HepG2 (cell line): ENCODE data around the gene TEX12. TPM values are rescaled to one million over a fixed set of nuclear protein-coding genes. Genes with fewer than 3 reads are reported as not detected.

Source experiments
- ATAC-seq: fragments of 200-7000 bp; cut with Tn5 transposase; 3 replicates; pipeline ENCODE4 v1.9.1; 2020; ENCODE audit warnings: mild to moderate bottlenecking, moderate library complexity
- BruUV-seq: library from RNA; stranded (reverse); fragments of 400-500 nt; replicated peaks from 2 replicates; lab custom pipeline; 2021; lab: Mats Ljungman, UMichigan
- CTCF ChIA-PET: fragments of 300-600 bp; formaldehyde crosslinking; extraction: SDS; loops from one replicate; lab custom pipeline; 2021; ENCODE audit warnings: low total read pairs, inconsistent platforms, low intra/inter-chr PET ratio; lab: Yijun Ruan, JAX
- POLR2A ChIA-PET: fragments of 350-600 bp; sonication (Branson Sonifier 250); formaldehyde crosslinking; loops from one replicate; lab custom pipeline; 2020; ENCODE audit warnings: antibody characterized with exemption, inconsistent platforms; lab: Yijun Ruan, JAX
- DNase-seq: peaks from one replicate; pipeline ENCODE4 v3.0.0-alpha.2; 2015; ENCODE audit warnings: low spot score
- FAIRE-seq: peaks from 3 replicates; lab custom pipeline; 2011; peaks lifted over from hg19 to GRCh38; lab: Jason Lieb, UNC
- H2AFZ ChIP-seq: one replicate; pipeline ENCODE4 v1.6.1; 2011; ENCODE audit warnings: low read length, inconsistent platforms
- H3K27ac ChIP-seq: fragments of 300-600 bp; 3 replicates; pipeline ENCODE4 v1.8.0; 2011; ENCODE audit warnings: mixed run types, mild to moderate bottlenecking, mixed read lengths, low read length, inconsistent platforms; ENCODE audit not compliant: insufficient read depth; ENCODE audit errors: extremely low read length
- H3K27me3 ChIP-seq, 2 experiments: fragments of 200-600 bp in 1 of 2; 2 replicates in 1 of 2; 3 replicates in 1 of 2; pipeline versions ENCODE4 v1.6.0 to v1.8.0; 2011; ENCODE audit warnings: low read length in 2 of 2, mild to moderate bottlenecking in 2 of 2, moderate library complexity in 2 of 2, inconsistent platforms in 1 of 2; ENCODE audit not compliant: insufficient read depth in 2 of 2, control insufficient read depth in 1 of 2
- H3K36me3 ChIP-seq, 2 experiments: fragments of 200-600 bp in 1 of 2; replicated peaks in 1 of 2; 2 replicates in 1 of 2; 3 replicates in 1 of 2; pipeline versions ENCODE4 v1.5.1 to v1.8.0; 2011; ENCODE audit warnings: low read length in 2 of 2, inconsistent platforms in 1 of 2; ENCODE audit not compliant: insufficient read depth in 2 of 2, control insufficient read depth in 1 of 2
- H3K4me1 ChIP-seq: 2 replicates; pipeline ENCODE4 v1.5.1; 2012; ENCODE audit warnings: low read length, inconsistent platforms; ENCODE audit not compliant: insufficient read depth
- H3K4me2 ChIP-seq: 2 replicates; pipeline ENCODE4 v1.6.0; 2011; ENCODE audit warnings: low read depth, low read length, inconsistent platforms
- H3K4me3 ChIP-seq, 3 experiments: fragments of 200-600 bp in 1 of 3; sonication (generic), shearing (Covaris generic) in 1 of 3; replicated peaks in 1 of 3; 2 replicates each; pipeline ENCODE4 v1.5.1; 2011 to 2016; ENCODE audit warnings: low read length in 3 of 3, inconsistent platforms in 2 of 3, low read depth in 2 of 3, mild to moderate bottlenecking in 2 of 3, control low read depth in 1 of 3, mixed read lengths in 1 of 3; ENCODE audit not compliant: insufficient read depth in 1 of 3
- H3K79me2 ChIP-seq: one replicate; pipeline ENCODE4 v1.6.1; 2011; ENCODE audit warnings: low read length, inconsistent platforms; ENCODE audit not compliant: insufficient read depth
- H3K9ac ChIP-seq: 2 replicates; pipeline ENCODE4 v1.6.0; 2011; ENCODE audit warnings: mild to moderate bottlenecking, low read depth, low read length, inconsistent platforms; ENCODE audit not compliant: insufficient read depth
- H3K9me3 ChIP-seq: 2 replicates; pipeline ENCODE4 v1.5.1; 2012; ENCODE audit warnings: mild to moderate bottlenecking, low read length
- H4K20me1 ChIP-seq: 2 replicates; pipeline ENCODE4 v1.6.0; 2011; ENCODE audit warnings: inconsistent platforms, mild to moderate bottlenecking, low read length, moderate library complexity; ENCODE audit not compliant: insufficient read depth
- EED ChIP-seq: sonication (generic); formaldehyde crosslinking; IDR thresholded peaks from 2 replicates; pipeline ENCODE4 v1.5.0; 2020; ENCODE audit warnings: mild to moderate bottlenecking, missing genetic modification reagents
- NCOR1 ChIP-seq: fragments of 200-600 bp; sonication (generic); IDR thresholded peaks from 2 replicates; pipeline ENCODE4 v1.7.0; 2017; ENCODE audit warnings: antibody characterized with exemption, low read length, borderline replicate concordance
- RFX1 ChIP-seq: fragments of 450-650 bp; IDR thresholded peaks from 2 replicates; pipeline ENCODE4 v1.6.1; 2017
- TRIM24 ChIP-seq: sonication (generic); formaldehyde crosslinking; IDR thresholded peaks from 2 replicates; pipeline ENCODE4 v1.8.0; 2022; ENCODE audit warnings: mild to moderate bottlenecking, missing genetic modification reagents
- ZFP1 ChIP-seq: IDR thresholded peaks from 2 replicates; pipeline ENCODE4 v1.6.1; 2016
- ZFP62 ChIP-seq: sonication (generic); formaldehyde crosslinking; IDR thresholded peaks from 2 replicates; pipeline ENCODE4 v1.4.0; 2020; ENCODE audit warnings: missing genetic modification reagents
- ZNF225 ChIP-seq: sonication (generic); formaldehyde crosslinking; IDR thresholded peaks from 2 replicates; pipeline ENCODE4 v1.4.0; 2020; ENCODE audit warnings: mild to moderate bottlenecking, missing genetic modification reagents
- ZNF446 ChIP-seq: sonication (generic); formaldehyde crosslinking; IDR thresholded peaks from 2 replicates; pipeline ENCODE4 v1.5.0; 2020; ENCODE audit warnings: mild to moderate bottlenecking, missing genetic modification reagents
- ZNF841 ChIP-seq: sonication (generic); formaldehyde crosslinking; IDR thresholded peaks from 2 replicates; pipeline ENCODE4 v1.8.1; 2023; ENCODE audit warnings: missing genetic modification reagents, borderline replicate concordance
- WGBS: methylation state at CpG from one replicate; pipeline ENCODE4 v1.1.6; 2017; ENCODE audit warnings: low lambda C conversion rate; 5-methylcytosine and 5-hydroxymethylcytosine counted together
- in situ Hi-C: cut with HindIII; loops from 2 replicates; pipeline ENCODE4 v1.10.0; 2017; ENCODE audit warnings: low pct_unique_long_range_greater_than_20kb; ENCODE audit not compliant: extremely low pct_ligation_motif_present
- intact Hi-C: fragments of 100-400 bp; cut with micrococcal nuclease; formaldehyde crosslinking; loops from one replicate; pipeline ENCODE4 v1.10.0; 2022; ENCODE audit not compliant: unreplicated experiment
- polyA plus RNA-seq, 8 experiments: library from polyadenylated mRNA; depleted of rRNA in 3 of 8; stranded (reverse) in 7 of 8; unstranded in 1 of 8; fragments of >200 nt; fragmentation: Illumina TruSeq in 4 of 8; extraction: Trizol in 4 of 8; gene quantifications; 2 replicates each; pipeline versions ENCODE4 v1.2.1 to v1.2.3, GENCODE V29; 2011 to 2016; ENCODE audit warnings: low read depth in 4 of 8, missing spikeins in 1 of 8, mixed read lengths in 1 of 8; ENCODE audit not compliant: insufficient read depth in 1 of 8
- total RNA-seq, 5 experiments: library from RNA; depleted of rRNA; stranded (reverse); fragments of >200 nt; fragmentation: Illumina TruSeq; extraction: Trizol; gene quantifications; 2 replicates each; pipeline ENCODE4 v1.2.3, GENCODE V29; 2016; ENCODE audit warnings: low read depth in 1 of 5
- TF ChIP-seq, protein P1 (sequence below): IDR thresholded peaks from 2 replicates; pipeline ENCODE4 v1.6.1; 2016; ENCODE audit warnings: low read depth, missing genetic modification reagents, missing compliant biosample characterization
- TF ChIP-seq, protein P2 (sequence below): sonication (generic); formaldehyde crosslinking; IDR thresholded peaks from 2 replicates; pipeline ENCODE4 v1.4.0; 2020; ENCODE audit warnings: mild to moderate bottlenecking, low read depth, missing genetic modification reagents

The TEX12 gene
- total and polyA plus RNA-seq, 2 of the 13 experiments (the other 11 are each of a cell fraction or from before 2014, with no cell fraction given): not detected

DNA sequence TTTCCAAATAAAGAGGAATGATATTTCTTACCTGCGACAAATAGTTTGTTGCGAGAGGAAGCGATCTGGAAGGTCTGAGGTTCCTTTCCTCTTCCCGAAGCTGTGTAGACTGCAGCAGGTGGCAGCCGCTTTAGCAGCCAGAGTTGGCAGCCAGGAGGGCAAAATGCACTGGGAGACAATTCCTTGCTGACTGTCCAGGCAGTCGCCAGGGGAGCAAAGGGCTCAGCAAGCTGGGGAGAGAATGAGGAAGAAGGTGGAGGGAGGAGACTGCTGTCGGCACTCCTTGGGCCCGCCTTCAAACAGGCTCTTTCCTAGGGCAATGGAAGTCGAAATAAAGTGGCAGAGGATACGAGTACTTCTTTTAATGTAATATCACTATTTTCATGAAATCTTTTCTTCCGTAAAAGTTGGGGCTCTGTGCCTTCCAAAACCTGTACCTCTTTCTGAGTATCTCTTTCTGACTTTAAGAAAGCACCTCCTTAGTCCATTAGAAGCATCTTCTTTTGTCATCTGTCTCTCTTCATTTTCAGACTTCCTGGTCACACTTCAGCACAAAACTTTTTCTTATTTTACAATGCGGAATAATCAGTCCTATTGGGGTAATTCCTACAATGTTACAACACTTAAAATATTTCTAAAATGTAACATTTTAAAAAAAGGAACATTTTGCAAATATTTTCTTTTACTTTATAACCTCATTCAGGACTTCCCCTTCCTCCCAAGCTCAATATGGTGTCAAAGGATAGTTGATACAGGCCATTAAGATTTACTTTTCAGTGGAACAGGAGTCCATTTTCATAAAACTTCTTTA is 3.1 kb upstream of the TEX12 start, which contains the start of gene IL18:
TSS of gene IL18 (minus strand) at position 220 of the 811 bp plus-strand sequence. CDS start 9,041 bp downstream, outside the sequence.
- Histone ChIP-seq H3K36me3 (no peaks in the 10 kb centered on the region), H3K4me2 (peak within 1 kb of the TSS; percentile 43), H3K27me3 (no peaks in the 10 kb centered on the region), H3K79me2 (no peaks in the 10 kb centered on the region), H4K20me1 (no peaks in the 10 kb centered on the region), H3K4me3 (peak within 1 kb of the TSS in 2 of 3 experiments; percentile 15; a peak in 2 of 6 replicates), H2AFZ (no peak within 1 kb of the TSS), H3K9me3 (no peaks in the 10 kb centered on the region), H3K4me1 (peaks cover 49% of the 10 kb centered on the region), H3K9ac (no peak within 1 kb of the TSS), H3K27ac (no peak within 1 kb of the TSS)
- ATAC-seq (no peak), FAIRE-seq (no peak), DNase-seq (no peak)
- WGBS: 60% methylated on average over 12 of the region's 12 CpGs
- ChIA-PET POLR2A (no interaction called here), CTCF (no interaction called here)
- in situ Hi-C loops (no loop called here), intact Hi-C loops (no loop called here)
- TF ChIP-seq NCOR1 (no peak), TRIM24 (no peak), ZFP62 (CRISPR knock-in tag) (no peak), ZFP1 (CRISPR knock-in tag) (no peak), ZNF446 (CRISPR knock-in tag) (no peak), ZNF841 (CRISPR knock-in tag) (no peak), RFX1 (no peak), EED (CRISPR knock-in tag) (no peak), ZNF225 (no peak)
- TF ChIP-seq, protein P1, sequence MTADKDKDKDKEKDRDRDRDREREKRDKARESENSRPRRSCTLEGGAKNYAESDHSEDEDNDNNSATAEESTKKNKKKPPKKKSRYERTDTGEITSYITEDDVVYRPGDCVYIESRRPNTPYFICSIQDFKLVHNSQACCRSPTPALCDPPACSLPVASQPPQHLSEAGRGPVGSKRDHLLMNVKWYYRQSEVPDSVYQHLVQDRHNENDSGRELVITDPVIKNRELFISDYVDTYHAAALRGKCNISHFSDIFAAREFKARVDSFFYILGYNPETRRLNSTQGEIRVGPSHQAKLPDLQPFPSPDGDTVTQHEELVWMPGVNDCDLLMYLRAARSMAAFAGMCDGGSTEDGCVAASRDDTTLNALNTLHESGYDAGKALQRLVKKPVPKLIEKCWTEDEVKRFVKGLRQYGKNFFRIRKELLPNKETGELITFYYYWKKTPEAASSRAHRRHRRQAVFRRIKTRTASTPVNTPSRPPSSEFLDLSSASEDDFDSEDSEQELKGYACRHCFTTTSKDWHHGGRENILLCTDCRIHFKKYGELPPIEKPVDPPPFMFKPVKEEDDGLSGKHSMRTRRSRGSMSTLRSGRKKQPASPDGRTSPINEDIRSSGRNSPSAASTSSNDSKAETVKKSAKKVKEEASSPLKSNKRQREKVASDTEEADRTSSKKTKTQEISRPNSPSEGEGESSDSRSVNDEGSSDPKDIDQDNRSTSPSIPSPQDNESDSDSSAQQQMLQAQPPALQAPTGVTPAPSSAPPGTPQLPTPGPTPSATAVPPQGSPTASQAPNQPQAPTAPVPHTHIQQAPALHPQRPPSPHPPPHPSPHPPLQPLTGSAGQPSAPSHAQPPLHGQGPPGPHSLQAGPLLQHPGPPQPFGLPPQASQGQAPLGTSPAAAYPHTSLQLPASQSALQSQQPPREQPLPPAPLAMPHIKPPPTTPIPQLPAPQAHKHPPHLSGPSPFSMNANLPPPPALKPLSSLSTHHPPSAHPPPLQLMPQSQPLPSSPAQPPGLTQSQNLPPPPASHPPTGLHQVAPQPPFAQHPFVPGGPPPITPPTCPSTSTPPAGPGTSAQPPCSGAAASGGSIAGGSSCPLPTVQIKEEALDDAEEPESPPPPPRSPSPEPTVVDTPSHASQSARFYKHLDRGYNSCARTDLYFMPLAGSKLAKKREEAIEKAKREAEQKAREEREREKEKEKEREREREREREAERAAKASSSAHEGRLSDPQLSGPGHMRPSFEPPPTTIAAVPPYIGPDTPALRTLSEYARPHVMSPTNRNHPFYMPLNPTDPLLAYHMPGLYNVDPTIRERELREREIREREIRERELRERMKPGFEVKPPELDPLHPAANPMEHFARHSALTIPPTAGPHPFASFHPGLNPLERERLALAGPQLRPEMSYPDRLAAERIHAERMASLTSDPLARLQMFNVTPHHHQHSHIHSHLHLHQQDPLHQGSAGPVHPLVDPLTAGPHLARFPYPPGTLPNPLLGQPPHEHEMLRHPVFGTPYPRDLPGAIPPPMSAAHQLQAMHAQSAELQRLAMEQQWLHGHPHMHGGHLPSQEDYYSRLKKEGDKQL (CRISPR knock-in tag): no peak
- TF ChIP-seq, protein P2, sequence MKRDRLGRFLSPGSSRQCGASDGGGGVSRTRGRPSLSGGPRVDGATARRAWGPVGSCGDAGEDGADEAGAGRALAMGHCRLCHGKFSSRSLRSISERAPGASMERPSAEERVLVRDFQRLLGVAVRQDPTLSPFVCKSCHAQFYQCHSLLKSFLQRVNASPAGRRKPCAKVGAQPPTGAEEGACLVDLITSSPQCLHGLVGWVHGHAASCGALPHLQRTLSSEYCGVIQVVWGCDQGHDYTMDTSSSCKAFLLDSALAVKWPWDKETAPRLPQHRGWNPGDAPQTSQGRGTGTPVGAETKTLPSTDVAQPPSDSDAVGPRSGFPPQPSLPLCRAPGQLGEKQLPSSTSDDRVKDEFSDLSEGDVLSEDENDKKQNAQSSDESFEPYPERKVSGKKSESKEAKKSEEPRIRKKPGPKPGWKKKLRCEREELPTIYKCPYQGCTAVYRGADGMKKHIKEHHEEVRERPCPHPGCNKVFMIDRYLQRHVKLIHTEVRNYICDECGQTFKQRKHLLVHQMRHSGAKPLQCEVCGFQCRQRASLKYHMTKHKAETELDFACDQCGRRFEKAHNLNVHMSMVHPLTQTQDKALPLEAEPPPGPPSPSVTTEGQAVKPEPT: no peak
- BruUV-seq: no TSS peak
